Effector memory CD8-positive, alpha-beta T cell (primary cell): ENCODE results near the gene PRRG2.
A peak's percentile ranks its signal among the peaks of the same experiment; 100 is the strongest.

Experiments
- ATAC-seq: fragments of 150-1000 bp; cut with Tn5 transposase; replicated peaks from 2 replicates; pipeline ENCODE4 v1.10.0; 2021; ENCODE audit warnings: mild to moderate bottlenecking, moderate library complexity
- DNase-seq, 3 experiments: peaks; one replicate each; pipeline ENCODE4 v3.0.0; 2021
- H3K27ac Mint-ChIP-seq, 2 donors: one replicate each; pipeline ENCODE4 v1.8.0; 2022; ENCODE audit warnings: mild to moderate bottlenecking in 2 of 2, mixed read lengths in 2 of 2, moderate library complexity in 2 of 2
- H3K27me3 Mint-ChIP-seq, 2 donors: one replicate each; pipeline ENCODE4 v1.8.0; 2022; ENCODE audit warnings: mixed read lengths in 2 of 2
- H3K36me3 Mint-ChIP-seq: one replicate; pipeline ENCODE4 v1.8.0; 2022; ENCODE audit warnings: mild to moderate bottlenecking, moderate library complexity, mixed read lengths; ENCODE audit not compliant: insufficient read depth
- H3K4me1 Mint-ChIP-seq, 2 donors: one replicate each; pipeline ENCODE4 v1.8.0; 2022; ENCODE audit warnings: low read depth in 2 of 2, mixed read lengths in 2 of 2
- H3K4me3 Mint-ChIP-seq, 2 donors: one replicate each; pipeline ENCODE4 v1.8.0; 2022; ENCODE audit warnings: mild to moderate bottlenecking in 2 of 2, mixed read lengths in 2 of 2, moderate library complexity in 2 of 2
- H3K9me3 Mint-ChIP-seq, 2 donors: one replicate each; pipeline ENCODE4 v1.8.0; 2022; ENCODE audit warnings: mixed read lengths in 2 of 2

Gene PRRG2

GRCh38 chr19:49551531-49551930 lies 29.6 kb upstream of the PRRG2 start:
- ATAC-seq (no peak), DNase-seq (no peak)
- no peaks in the 10 kb centered on the region for H3K27me3 Mint-ChIP-seq
- peaks cover 36% of the 10 kb centered on the region in 2 donors for H3K4me1 Mint-ChIP-seq
- H3K9me3 Mint-ChIP-seq: peaks cover 0 to 6% of the 10 kb centered on the region in 2 donors
- no peak overlapping the region for H3K4me3 Mint-ChIP-seq
- H3K36me3 Mint-ChIP-seq: peaks cover 18% of the 10 kb centered on the region
- H3K27ac Mint-ChIP-seq: no peak overlapping the region

- H3K4me1 Mint-ChIP-seq: peaks cover 36 to 38% of the 10 kb centered on the region in 2 donors
- H3K9me3 Mint-ChIP-seq: peaks cover 0 to 6% of the 10 kb centered on the region in 2 donors
- ATAC-seq (no peak), DNase-seq (no peak)
- H3K4me3 Mint-ChIP-seq: peak overlapping the region; percentile 67 to 73
- peaks cover 28% of the 10 kb centered on the region for H3K36me3 Mint-ChIP-seq
- H3K27ac Mint-ChIP-seq: peak overlapping the region; percentile 87 to 92
- H3K27me3 Mint-ChIP-seq: no peaks in the 10 kb centered on the region
These were observed 28.4 kb upstream of the PRRG2 start for GRCh38 chr19:49552749-49553148.

- ATAC-seq (no peak), DNase-seq (no peak)
- Mint-ChIP-seq H3K4me3 (peak overlapping the region; percentile 35 to 83), H3K27me3 (no peaks in the 10 kb centered on the region), H3K4me1 (peaks cover 40 to 41% of the 10 kb centered on the region in 2 donors), H3K9me3 (peaks cover 0 to 6% of the 10 kb centered on the region in 2 donors), H3K27ac (peak overlapping the region; percentile 86 to 92), H3K36me3 (peaks cover 36% of the 10 kb centered on the region)
These were observed 27.5 kb upstream of the PRRG2 start for GRCh38 chr19:49553451-49554271.

GRCh38 chr19:49554701-49555181 lies 26.4 kb upstream of the PRRG2 start:
- DNase-seq (no peak), ATAC-seq (peak; percentile 3)
- Mint-ChIP-seq H3K4me3 (peak overlapping the region; percentile 76 to 83), H3K27ac (peak overlapping the region; percentile 86 to 92), H3K36me3 (peaks cover 38% of the 10 kb centered on the region), H3K27me3 (no peaks in the 10 kb centered on the region), H3K4me1 (peaks cover 49% of the 10 kb centered on the region in 2 donors), H3K9me3 (peaks cover 0 to 6% of the 10 kb centered on the region in 2 donors)

- Mint-ChIP-seq H3K4me3 (peak overlapping the region; percentile 27 to 91), H3K27ac (peak overlapping the region; percentile 86 to 92), H3K9me3 (peaks cover 0 to 6% of the 10 kb centered on the region in 2 donors), H3K27me3 (no peaks in the 10 kb centered on the region), H3K36me3 (peaks cover 38% of the 10 kb centered on the region), H3K4me1 (peaks cover 59 to 60% of the 10 kb centered on the region in 2 donors)
- ATAC-seq (peak; percentile 41), DNase-seq (peak in 2 of 3 experiments; percentile 73 to 78)
These were observed 25.3 kb upstream of the PRRG2 start for GRCh38 chr19:49555600-49556411.

- Mint-ChIP-seq H3K4me1 (peaks cover 59 to 65% of the 10 kb centered on the region in 2 donors), H3K36me3 (peaks cover 36% of the 10 kb centered on the region), H3K4me3 (peak overlapping the region; percentile 51 to 91), H3K27me3 (no peaks in the 10 kb centered on the region), H3K9me3 (peaks cover 0 to 6% of the 10 kb centered on the region in 2 donors), H3K27ac (peak overlapping the region in 1 of 2 donors; percentile 86)
- ATAC-seq: peak; percentile 62
- DNase-seq: peak in 2 of 3 experiments; percentile 54 to 56
These were observed 24.4 kb upstream of the PRRG2 start for GRCh38 chr19:49556412-49557398.

GRCh38 chr19:49557641-49558325 lies 23.3 kb upstream of the PRRG2 start:
- peaks cover 34% of the 10 kb centered on the region for H3K36me3 Mint-ChIP-seq
- H3K9me3 Mint-ChIP-seq: peaks cover 0 to 6% of the 10 kb centered on the region in 2 donors
- peaks cover 57 to 62% of the 10 kb centered on the region in 2 donors for H3K4me1 Mint-ChIP-seq
- H3K4me3 Mint-ChIP-seq: peak overlapping the region; percentile 51 to 91
- peak overlapping the region in 1 of 2 donors; percentile 86 for H3K27ac Mint-ChIP-seq
- DNase-seq (no peak), ATAC-seq (no peak)
- no peaks in the 10 kb centered on the region for H3K27me3 Mint-ChIP-seq

- peaks cover 0 to 6% of the 10 kb centered on the region in 2 donors for H3K9me3 Mint-ChIP-seq
- peaks cover 55 to 58% of the 10 kb centered on the region in 2 donors for H3K4me1 Mint-ChIP-seq
- peaks cover 34% of the 10 kb centered on the region for H3K36me3 Mint-ChIP-seq
- H3K27me3 Mint-ChIP-seq: no peaks in the 10 kb centered on the region
- H3K4me3 Mint-ChIP-seq: peak overlapping the region; percentile 79 to 91
- no peak for DNase-seq
- H3K27ac Mint-ChIP-seq: peak overlapping the region; percentile 92 to 93
- ATAC-seq: no peak
These were observed 22.5 kb upstream of the PRRG2 start for GRCh38 chr19:49558591-49558990.

GRCh38 chr19:49559443-49559842 lies 21.7 kb upstream of the PRRG2 start:
- no peak for DNase-seq
- peaks cover 55 to 56% of the 10 kb centered on the region in 2 donors for H3K4me1 Mint-ChIP-seq
- H3K9me3 Mint-ChIP-seq: peaks cover 0 to 6% of the 10 kb centered on the region in 2 donors
- peak overlapping the region; percentile 92 to 93 for H3K27ac Mint-ChIP-seq
- H3K4me3 Mint-ChIP-seq: peak overlapping the region; percentile 79 to 91
- no peaks in the 10 kb centered on the region for H3K27me3 Mint-ChIP-seq
- peaks cover 38% of the 10 kb centered on the region for H3K36me3 Mint-ChIP-seq
- no peak for ATAC-seq

GRCh38 chr19:49559928-49560327 lies 21.2 kb upstream of the PRRG2 start:
- peaks cover 55 to 56% of the 10 kb centered on the region in 2 donors for H3K4me1 Mint-ChIP-seq
- ATAC-seq (no peak), DNase-seq (no peak)
- no peaks in the 10 kb centered on the region for H3K27me3 Mint-ChIP-seq
- H3K4me3 Mint-ChIP-seq: peak overlapping the region; percentile 79 to 91
- peaks cover 0 to 2% of the 10 kb centered on the region in 2 donors for H3K9me3 Mint-ChIP-seq
- H3K27ac Mint-ChIP-seq: peak overlapping the region; percentile 92 to 93
- peaks cover 38% of the 10 kb centered on the region for H3K36me3 Mint-ChIP-seq

GRCh38 chr19:49560358-49560900 lies 20.7 kb upstream of the PRRG2 start:
- no peak for DNase-seq
- H3K4me1 Mint-ChIP-seq: peaks cover 54 to 56% of the 10 kb centered on the region in 2 donors
- no peaks in the 10 kb centered on the region for H3K27me3 Mint-ChIP-seq
- peak overlapping the region; percentile 79 to 91 for H3K4me3 Mint-ChIP-seq
- peak overlapping the region; percentile 92 to 93 for H3K27ac Mint-ChIP-seq
- H3K36me3 Mint-ChIP-seq: peaks cover 37% of the 10 kb centered on the region
- no peaks in the 10 kb centered on the region for H3K9me3 Mint-ChIP-seq
- no peak for ATAC-seq

- peaks cover 58 to 59% of the 10 kb centered on the region in 2 donors for H3K4me1 Mint-ChIP-seq
- H3K27ac Mint-ChIP-seq: peak overlapping the region; percentile 89
- DNase-seq (no peak), ATAC-seq (peak; percentile 9)
- peaks cover 21% of the 10 kb centered on the region for H3K36me3 Mint-ChIP-seq
- peak overlapping the region; percentile 67 for H3K4me3 Mint-ChIP-seq
- H3K9me3 Mint-ChIP-seq: no peaks in the 10 kb centered on the region
- no peaks in the 10 kb centered on the region for H3K27me3 Mint-ChIP-seq
These were observed 16.5 kb upstream of the PRRG2 start for GRCh38 chr19:49564616-49565045.
